Endodermal cell (in vitro differentiated cells): Measurements from ENCODE around the gene PCNT. TPM values are rescaled to one million over a fixed set of nuclear protein-coding genes. Genes with fewer than 3 reads are reported as not detected.

Experiments used
- DNase-seq: peaks from one replicate; pipeline ENCODE4 v3.0.0-alpha.2; 2017
- H3K27ac ChIP-seq: 2 replicates; pipeline ENCODE4 v1.5.1; 2013; ENCODE audit warnings: mild to moderate bottlenecking, low read depth, low read length, moderate library complexity
- H3K27me3 ChIP-seq: 2 replicates; pipeline ENCODE4 v1.6.1; 2013; ENCODE audit warnings: mild to moderate bottlenecking, low read length, moderate library complexity; ENCODE audit not compliant: insufficient read depth, control insufficient read depth, poor library complexity, severe bottlenecking
- H3K36me3 ChIP-seq: 2 replicates; pipeline ENCODE4 v1.7.0; 2013; ENCODE audit warnings: mild to moderate bottlenecking, low read length, moderate library complexity; ENCODE audit not compliant: control insufficient read depth, insufficient read depth
- H3K4me1 ChIP-seq: one replicate; pipeline ENCODE4 v1.7.0; 2013; ENCODE audit warnings: low read length; ENCODE audit not compliant: control insufficient read depth, insufficient read depth
- H3K4me3 ChIP-seq: 2 replicates; pipeline ENCODE4 v1.5.1; 2013; ENCODE audit warnings: mild to moderate bottlenecking, low read length, moderate library complexity
- H3K9ac ChIP-seq: 2 replicates; pipeline ENCODE4 v1.6.1; 2013; ENCODE audit warnings: mild to moderate bottlenecking, low read length, moderate library complexity; ENCODE audit not compliant: poor library complexity, severe bottlenecking; ENCODE audit errors: extremely low read depth
- H3K9me3 ChIP-seq: 2 replicates; pipeline ENCODE4 v1.6.1; 2013; ENCODE audit warnings: mild to moderate bottlenecking, low read length, moderate library complexity; ENCODE audit not compliant: control insufficient read depth
- H3K27ac Mint-ChIP-seq: 2 replicates; pipeline ENCODE4 v1.8.0; 2020; ENCODE audit warnings: mixed read lengths
- H3K27me3 Mint-ChIP-seq: 2 replicates; pipeline ENCODE4 v1.8.0; 2021; ENCODE audit warnings: mild to moderate bottlenecking, mixed read lengths; ENCODE audit not compliant: insufficient read depth
- H3K36me3 Mint-ChIP-seq: 2 replicates; pipeline ENCODE4 v1.8.0; 2020; ENCODE audit warnings: low read depth, mixed read lengths
- H3K4me1 Mint-ChIP-seq: 2 replicates; pipeline ENCODE4 v1.8.0; 2020; ENCODE audit warnings: mixed read lengths
- H3K4me3 Mint-ChIP-seq: 2 replicates; pipeline ENCODE4 v1.8.0; 2020; ENCODE audit warnings: mild to moderate bottlenecking, moderate library complexity, mixed read lengths
- H3K9me3 Mint-ChIP-seq: 2 replicates; pipeline ENCODE4 v1.8.0; 2020; ENCODE audit warnings: mild to moderate bottlenecking, mixed read lengths
- CTCF ChIP-seq: fragments of 200-600 bp; sonication (generic); conservative IDR thresholded peaks from 2 replicates; pipeline ENCODE4 v1.5.0; 2021; ENCODE audit warnings: antibody characterized with exemption, mild to moderate bottlenecking
- WGBS, 2 experiments: methylation state at CpG; one replicate each; pipeline versions ENCODE4 v1.1.5 to v1.1.7; 2013; ENCODE audit warnings: missing lambda C conversion rate in 2 of 2, mixed read lengths in 1 of 2; ENCODE audit not compliant: insufficient coverage in 1 of 2, insufficient read length in 1 of 2; 5-methylcytosine and 5-hydroxymethylcytosine counted together
- total RNA-seq, 2 donors: library from RNA; stranded (reverse); fragmentation: NEBNext Ultra II Directional in 1 of 2; extraction: Animal tissue kit (Norgen Biotek cat#: 25700) in 1 of 2; gene quantifications; 2 replicates in 1 of 2; 3 replicates in 1 of 2; pipeline ENCODE4 v1.2.1, GENCODE V29; 2021

Gene PCNT
- total RNA-seq, 2 donors from 2014 or later = 40.1 to 40.7 TPM

- H3K4me1 Mint-ChIP-seq = no peaks in the 10 kb centered on the region
- DNase-seq = no peak
- peaks cover 84% of the 10 kb centered on the region for H3K36me3 Mint-ChIP-seq
- H3K27me3 ChIP-seq = no peaks in the 10 kb centered on the region
- H3K9me3 Mint-ChIP-seq = no peaks in the 10 kb centered on the region
- TF ChIP-seq CTCF = no peak
- H3K9ac ChIP-seq = no peak overlapping the region
- WGBS, 2 experiments = 90 to 94% methylated on average over 18 to 20 of the region's 20 CpGs
- H3K27me3 Mint-ChIP-seq = no peaks in the 10 kb centered on the region
- peaks cover 58% of the 10 kb centered on the region for H3K36me3 ChIP-seq
- no peaks in the 10 kb centered on the region for H3K9me3 ChIP-seq
- peak overlapping the region; percentile 48 for H3K27ac Mint-ChIP-seq
- no peak overlapping the region for H3K27ac ChIP-seq
- no peak overlapping the region for H3K4me3 ChIP-seq
- no peaks in the 10 kb centered on the region for H3K4me1 ChIP-seq
- H3K4me3 Mint-ChIP-seq = no peak overlapping the region
Observed at GRCh38 chr21:46344219-46344915, 20.4 kb downstream of the PCNT start.

GRCh38 chr21:46345861-46346260 is 21.9 kb downstream of the PCNT start:
- H3K9me3 ChIP-seq = no peaks in the 10 kb centered on the region

More at GRCh38 chr21:46345861-46346260, 21.9 kb downstream of the PCNT start:
- Histone ChIP-seq H3K4me3 (no peak overlapping the region), H3K4me1 (no peaks in the 10 kb centered on the region), H3K9ac (no peak overlapping the region), H3K27ac (no peak overlapping the region), H3K27me3 (no peaks in the 10 kb centered on the region), H3K36me3 (peaks cover 52% of the 10 kb centered on the region)
- Mint-ChIP-seq H3K4me3 (no peak overlapping the region), H3K27me3 (no peaks in the 10 kb centered on the region), H3K9me3 (no peaks in the 10 kb centered on the region), H3K36me3 (peaks cover 83% of the 10 kb centered on the region), H3K27ac (peak overlapping the region; percentile 44), H3K4me1 (no peaks in the 10 kb centered on the region)
- TF ChIP-seq CTCF = no peak
- no peak for DNase-seq
- WGBS, 2 experiments = 93 to 96% methylated on average over 14 of the region's 14 CpGs
